ENCODE results near the gene FARP1.

DNA sequence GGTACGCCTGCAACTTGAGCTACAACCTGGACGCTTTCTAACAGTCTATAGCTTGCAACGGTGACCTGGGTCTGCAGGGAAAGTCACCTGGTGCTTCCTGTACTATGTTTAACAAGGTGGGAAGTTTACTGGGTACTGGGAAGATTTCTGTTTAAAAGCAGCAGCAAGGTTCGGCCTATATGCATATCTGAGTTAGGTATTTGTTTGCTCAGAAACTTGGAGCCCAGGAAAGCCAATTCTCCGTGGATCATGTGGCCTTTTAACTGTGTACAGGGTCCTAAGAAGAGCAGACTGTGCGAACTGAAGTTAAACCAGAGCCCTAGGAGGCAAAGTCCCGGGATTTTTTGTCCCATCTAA is 330.9 kb downstream of the FARP1 start:
- TF ChIP-seq EZH2 (IDR thresholded peaks at IDR 0.05) (no peak), POLR2AphosphoS5 (IDR thresholded peaks at IDR 0.05; ENCODE audit: borderline replicate concordance, low read depth, low read length) (no peak), FOXP2 (optimal IDR thresholded peaks at IDR 0.05; ENCODE audit: control extremely low read depth, extremely low read length, insufficient read depth) (no peak)

All from SK-N-MC (cell line).